ENCODE measurements around the gene IRS2.
"Not testable (repeated sequence)": the region's sequence is repeated elsewhere in the genome, so short reads cannot be mapped to it uniquely, and the experiment has no call there.

- not testable (repeated sequence) for TF ChIP-seq CTCF (IDR thresholded peaks at IDR 0.05); REST (IDR thresholded peaks at IDR 0.05; ENCODE audit: insufficient read depth in 1 of 2, low read depth in 2 of 2, low read length in 1 of 2)
These were observed 36.8 kb upstream of the IRS2 start for GRCh38 chr13:109823201-109823600.
